Measurements from ENCODE around the gene TRMT6.

The TRMT6 gene

DNA sequence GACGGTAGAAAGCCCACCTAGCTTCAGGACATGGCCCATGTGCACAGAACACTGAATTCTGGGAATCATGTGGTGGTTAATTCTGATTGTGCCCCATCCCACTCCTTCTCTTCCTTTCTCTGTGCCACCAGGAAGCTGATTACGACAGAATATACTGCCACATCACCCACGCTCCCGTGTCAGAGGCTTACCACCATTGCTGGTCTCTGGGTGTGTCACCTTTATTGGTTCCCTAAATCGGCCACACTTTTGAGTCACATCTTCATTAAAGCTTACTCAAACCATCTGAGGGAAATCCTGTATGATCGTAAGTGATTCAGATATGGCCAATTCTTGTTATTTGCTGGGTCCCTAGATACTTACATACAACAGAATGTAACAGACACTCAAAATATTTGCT is 3.1 kb downstream of the TRMT6 start:
- DNase-seq = no peak

DNA sequence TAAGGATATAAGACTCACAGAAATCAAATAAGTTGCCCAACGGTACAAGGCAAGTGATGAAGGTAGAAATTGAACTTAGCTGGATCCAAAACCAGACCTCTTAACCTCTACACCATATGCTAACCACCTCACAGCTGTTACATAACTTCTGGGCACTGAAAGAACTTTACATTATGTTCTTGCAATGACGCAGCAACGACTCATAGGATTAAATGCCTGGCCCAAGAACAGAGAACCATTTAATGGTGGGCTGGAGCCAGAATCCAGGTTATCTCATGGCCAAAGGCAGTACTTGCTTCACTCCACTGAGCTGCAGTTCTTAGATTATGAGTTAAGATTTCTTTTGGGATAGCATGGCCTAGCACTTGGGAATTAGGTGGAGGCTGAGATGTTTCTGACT is 4.4 kb downstream of the TRMT6 start:
- DNase-seq = peak; percentile 76

DNA sequence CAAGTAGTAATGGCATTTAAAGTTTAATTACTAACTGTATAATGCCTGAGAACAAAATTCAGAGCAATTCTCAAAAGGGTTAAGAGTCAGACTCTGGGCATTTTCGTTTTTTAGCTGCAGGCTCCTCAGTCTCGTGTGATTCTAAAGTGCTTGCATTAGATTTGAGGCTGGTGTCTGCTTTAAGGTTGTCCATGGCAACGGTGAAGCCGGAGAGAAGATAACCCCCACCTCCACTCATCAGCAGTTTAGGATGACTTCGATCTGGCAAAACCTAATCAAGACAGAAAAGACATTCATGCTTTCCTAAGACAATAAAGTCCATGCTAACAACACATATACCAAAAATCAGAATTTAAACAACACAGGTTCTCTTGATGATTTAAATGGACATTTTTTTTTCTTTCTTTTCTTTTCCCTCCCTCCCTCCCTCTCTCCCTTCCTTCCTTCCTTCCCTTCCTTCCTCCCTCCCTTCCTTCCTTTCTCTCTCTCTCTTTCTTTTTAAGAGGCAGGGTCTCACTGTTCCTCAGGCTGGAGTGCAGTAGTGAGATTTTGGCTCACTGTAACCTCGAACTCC is 11.8 kb downstream of the TRMT6 start:
- no peak for DNase-seq

DNA sequence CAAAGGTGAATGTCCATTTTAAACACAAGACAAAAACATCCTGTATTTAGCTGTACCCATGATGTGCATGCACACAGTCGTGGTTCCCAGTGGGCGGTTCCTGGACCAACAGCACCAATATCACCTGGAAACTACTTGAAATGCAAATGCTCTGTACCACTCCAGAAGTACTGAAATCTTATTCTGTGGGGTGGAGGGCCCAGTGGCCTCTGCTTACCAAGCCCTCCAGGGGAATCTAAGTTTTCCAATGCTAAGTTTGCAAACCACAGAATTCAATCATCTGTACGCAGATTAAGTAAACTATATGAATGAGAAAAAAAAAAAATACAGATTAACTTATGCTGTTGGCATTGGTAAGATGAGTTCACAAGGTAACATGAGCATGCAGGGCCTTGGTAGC is 14.1 kb downstream of the TRMT6 start:
- DNase-seq = no peak

DNA sequence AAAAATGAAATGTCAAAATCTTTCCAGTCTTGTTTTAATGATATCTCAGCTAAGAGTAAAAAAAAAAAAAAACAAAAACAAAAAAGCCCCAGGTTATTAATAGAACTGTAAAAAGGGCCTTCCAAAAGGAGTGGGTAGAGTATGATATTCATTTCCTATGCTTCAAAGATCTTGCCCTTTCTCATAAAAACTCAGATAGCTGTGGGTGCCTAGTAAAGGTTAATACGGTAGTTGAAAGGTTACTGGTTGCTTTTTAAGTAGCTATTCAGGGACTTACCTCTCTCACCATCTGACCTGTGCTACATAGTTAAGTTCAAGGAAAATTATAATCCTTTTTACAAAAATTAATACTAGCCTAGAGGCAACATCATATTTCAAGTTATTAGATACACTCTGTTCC is 14.9 kb downstream of the TRMT6 start:
- no peak for DNase-seq

DNA sequence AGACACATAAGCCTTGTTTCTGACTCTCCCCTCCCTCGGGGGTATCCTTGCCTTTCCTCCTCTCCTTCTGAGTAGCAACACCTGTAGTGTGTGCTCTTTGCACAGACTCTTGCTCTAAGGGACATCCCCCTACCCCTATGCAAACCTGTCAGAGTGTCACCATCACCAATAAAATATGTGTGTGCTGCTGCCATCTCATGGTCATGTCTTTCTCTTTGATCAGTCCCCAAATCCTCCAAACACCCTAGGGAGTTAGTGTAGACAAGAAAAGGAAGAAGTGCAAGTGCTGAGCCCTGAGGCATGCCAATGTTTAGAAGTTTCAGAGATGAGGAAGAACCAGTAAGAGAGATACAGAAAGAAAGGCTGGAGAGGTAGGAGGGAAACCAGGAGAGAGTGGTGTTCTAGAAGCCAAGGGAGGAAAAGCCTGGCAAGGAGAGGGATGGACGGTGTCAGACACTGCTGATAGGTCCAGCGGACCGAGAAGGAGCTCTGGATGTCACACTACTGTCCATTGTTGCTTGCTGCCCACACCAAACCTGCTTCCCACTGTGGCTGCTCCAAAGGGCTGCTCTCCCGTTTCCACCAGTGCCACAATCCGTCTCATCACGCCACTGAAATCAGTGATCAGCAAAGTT is 16.4 kb downstream of the TRMT6 start:
- DNase-seq = no peak

DNA sequence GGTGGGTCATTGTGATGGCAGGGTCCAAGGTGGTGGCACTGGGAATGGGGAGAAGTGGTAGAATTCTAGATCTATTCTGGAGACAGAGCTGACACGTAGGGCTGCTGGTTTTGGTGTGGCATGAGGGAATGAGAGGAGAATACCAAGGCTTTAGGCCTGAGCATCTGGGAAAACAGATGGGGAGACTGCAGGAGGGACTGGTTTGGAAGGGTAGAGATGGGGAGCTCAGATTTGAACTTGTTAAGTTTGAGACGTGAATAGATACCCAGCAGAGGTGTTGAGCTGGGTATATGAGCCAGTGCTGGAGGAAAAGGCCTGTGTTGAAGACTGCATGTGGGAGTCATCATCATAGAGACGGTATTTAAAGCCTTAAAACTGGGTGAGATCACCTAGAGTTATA is 17.5 kb downstream of the TRMT6 start:
- DNase-seq = no peak

DNA sequence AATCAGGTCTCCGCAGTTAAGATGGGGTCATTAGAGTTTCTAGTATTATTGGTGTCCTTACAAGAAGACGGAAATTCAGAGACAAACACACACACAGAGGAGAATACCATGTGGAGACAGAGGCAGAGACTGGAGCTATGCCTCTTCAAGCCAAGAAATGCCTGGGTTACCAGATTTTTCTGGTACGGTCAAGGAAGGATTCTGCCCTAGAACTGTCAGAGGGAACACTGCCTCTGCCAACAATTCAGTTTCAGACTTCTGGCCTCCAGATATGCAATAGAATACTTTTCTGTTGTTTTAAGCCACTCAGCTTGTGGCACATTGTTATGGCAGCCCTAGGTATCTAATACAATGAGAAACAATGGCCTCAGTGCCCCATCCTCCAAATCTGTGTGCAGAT is 18.9 kb downstream of the TRMT6 start:
- no peak for DNase-seq

DNA sequence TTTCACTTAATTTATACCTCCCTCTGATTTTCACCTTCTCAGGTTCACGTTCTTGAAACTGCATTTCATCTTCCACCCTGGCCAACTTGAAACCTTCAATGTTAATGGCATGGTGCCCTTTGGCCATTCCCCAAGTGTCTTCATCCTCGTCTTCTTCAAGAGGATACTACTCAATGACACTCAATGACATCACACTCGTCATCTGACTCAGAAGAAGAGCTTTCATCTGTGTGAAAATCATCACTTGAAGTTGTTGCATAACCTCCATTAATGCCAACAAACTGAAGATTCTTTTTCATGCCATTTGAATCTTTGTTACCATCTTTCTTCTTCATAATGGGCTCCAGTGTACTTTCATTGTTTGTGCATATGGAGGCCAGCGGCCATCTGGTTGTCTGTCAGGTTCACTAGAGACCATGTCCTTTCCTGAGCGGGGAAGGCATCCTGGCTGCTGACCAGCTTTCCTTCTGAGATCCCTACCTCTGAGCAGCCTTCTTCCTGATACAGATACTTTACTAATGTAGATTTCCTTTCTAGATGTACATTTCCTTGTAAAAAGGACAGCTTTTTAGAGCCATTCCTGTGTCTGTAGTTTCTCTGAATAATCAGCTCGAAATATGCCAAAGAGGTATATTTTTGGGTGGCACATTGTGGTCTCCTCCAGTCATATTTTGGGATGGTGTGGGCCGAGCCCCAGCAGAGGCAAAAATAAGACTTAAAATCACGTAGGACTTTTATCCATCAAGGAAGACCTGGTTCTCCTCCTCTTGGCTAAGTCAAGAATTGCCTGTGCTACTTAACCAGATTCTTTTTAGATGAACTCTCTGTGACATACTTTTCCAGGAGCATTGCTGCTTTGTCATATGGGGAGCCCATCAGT is 21.3 kb downstream of the TRMT6 start:
- no peak for DNase-seq

DNA sequence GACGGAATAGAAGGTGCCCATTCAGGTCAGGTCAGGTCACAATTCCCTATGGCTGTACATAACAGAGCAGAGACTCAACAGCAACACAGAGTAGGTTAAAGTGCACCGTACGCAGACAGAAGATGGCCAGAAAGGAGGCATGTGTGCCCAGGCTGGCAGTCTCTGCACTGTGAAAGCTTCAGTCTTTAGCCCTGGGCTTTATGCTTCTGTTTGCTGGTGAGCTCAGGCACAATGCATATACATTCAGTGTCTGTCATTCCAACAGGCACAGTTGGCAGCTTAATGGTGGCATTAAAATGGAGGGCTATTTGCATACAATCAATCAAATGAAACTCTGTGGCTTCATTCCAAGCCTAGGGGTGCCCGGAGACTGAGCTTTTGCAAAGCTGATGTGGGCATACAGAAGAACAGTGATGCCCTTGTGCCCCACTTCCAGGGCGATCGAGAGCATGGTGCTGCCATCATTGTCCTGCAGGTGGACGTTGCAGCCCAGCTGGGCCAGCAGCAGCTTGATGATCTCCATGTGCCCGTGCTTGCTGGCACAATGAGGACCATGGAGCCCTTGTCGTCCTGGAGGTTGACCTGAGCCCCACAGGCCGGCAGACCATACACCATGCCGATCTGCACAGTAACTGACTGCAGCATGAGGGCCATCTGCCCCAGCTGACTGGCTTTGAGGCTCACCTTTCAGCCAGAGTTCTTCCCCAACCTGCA is 22.4 kb downstream of the TRMT6 start:
- DNase-seq = no peak

DNA sequence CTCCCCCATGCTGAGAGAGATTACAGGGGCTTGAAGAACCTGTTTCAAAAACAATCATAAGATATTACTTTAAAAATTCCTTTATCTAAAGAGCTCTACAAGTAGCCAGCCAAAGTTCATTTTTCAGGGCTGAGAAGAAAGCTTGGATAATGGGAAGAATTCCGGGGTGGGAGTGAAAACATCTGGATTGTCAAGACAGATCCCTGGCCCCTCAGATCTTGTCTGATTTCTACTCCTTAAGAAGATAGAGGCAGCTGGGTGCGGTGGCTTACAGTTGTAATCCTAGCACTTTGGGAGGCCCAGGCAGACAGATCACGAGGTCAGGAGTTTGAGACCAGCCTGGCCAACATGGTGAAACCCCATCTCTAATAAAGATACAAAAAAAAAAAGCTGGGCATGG is 24.8 kb downstream of the TRMT6 start:
- DNase-seq = no peak

DNA sequence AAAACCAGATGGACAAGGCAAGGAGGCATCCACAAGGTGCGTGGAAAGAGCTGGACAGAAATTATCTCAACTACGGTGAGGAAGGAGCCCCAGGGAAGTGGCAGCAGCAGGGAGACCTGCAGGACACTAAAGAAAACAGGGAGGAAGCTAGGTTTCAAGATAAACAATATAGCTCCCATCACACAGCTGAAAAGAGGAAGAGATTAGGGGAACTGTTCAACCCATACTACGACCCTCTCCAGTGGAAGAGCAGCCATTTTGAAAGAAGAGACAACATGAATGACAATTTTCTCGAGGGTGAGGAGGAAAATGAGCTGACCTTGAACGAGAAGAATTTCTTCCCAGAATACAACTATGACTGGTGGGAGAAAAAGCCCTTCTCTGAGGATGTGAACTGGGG is 26.8 kb downstream of the TRMT6 start:
- no peak for DNase-seq

DNA sequence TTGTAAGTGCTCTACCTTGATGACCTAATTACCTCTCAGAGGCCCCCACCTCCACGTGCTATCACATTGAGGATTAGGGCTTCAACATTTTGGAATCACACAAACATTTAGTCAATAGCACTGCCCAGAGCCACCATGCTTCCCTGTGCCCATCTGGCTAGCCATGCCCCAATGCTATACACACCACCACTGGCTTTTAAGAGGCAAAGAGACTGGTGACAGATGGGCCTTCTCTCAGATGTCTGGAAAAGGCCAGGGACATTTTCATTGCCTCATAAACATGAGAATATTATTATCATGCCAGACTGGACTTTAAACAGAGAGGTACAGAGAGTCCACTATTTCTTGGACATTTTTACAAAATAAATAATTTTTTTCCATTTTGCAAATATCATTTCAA is 29.8 kb downstream of the TRMT6 start:
- DNase-seq = no peak

DNA sequence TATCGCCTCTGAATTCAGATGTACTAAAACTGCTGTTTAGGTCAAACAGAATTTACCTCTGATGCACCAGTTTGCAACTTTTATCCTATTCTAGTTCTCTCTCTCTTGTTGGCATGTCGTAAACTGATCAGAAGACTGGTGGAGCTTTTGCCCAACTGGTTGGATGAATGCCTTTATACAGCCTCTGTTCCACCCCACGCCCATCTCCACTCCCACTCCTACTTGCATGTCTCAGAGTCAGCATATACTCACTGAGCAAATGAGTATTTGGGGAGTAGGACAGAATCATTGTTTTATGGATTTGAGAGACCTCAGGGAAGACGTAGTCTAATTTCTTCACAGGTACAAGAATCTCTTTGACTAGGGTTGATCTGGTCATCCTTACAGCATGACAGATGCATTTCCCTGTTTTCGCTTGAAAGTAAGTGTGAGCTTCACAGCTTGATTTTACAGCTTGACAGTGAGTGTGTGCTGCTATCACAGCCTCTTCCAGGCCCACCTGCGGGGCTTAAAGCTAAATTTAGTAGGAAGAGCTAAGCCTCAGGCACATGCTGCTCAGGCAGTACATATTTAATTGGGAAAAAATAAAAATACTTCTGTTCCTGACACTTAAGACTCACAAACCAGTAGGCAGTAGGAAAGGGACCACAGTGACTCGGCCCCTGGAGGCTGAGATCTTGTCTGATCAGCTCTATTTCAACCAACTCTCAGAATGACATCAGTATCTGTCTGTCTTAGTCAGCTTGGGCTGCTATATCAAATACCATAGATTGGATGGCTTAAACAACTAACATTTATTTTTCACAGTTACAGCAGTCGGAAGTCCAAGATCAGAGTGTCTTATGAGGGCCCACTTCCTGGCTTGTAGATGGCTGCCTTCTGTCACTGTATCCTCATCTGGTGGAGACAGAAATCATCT is 30.4 kb downstream of the TRMT6 start:
- no peak for DNase-seq

DNA sequence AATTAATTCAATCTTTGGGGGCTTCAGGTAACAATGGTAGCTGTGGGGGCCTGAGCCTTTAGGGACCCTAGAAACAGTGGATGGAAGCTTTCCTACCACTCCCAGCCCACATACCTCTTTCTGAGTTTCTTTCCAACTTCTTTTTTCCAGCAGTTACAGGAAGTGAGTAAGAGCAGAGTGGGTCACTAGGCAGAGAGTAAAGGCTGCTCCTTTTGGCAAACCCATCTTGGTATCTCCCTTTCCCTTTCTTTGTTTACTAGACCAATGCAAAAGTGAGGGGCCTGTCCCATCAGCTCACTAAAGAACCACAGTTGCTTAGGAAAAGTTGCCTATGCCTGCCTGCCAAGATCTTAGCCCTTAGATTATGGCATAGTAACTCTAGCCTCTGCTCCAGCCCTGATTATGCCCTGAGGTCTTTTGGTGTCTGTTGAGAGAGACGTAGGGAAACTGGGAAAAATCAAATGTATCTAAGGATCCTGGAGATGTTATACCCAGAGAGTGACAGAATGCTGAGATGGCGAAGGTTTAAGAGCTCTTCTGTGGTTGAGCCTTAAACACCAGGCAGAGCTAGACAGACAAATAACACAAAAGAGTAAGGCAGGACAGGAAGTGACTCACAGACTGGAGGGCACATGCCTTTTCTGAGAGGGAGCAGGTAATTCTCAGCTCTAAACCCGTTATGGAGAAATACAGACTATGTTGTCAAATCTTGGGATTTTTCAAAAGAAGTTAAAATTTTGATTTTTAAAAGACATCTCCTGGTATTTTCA is 31.3 kb downstream of the TRMT6 start:
- DNase-seq = peak; percentile 20

DNA sequence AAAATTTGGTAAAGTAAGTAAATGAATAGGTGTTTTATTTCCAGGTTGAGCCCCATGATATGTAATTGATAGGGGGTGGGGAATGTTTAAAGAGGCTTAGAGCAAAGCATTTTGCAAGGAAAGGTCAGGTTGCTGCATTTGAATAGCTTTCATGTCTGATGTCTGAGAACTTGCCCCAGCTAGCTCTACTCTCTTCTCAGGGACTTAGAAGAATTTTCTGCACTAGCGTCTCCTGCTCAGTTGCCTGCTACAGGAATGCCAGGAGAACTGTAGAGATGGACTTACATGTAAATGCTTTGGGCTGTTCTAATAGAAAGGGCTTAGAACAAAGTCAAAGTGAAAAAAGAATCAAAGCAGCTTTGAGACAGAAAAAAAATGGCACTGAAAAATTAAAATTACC is 35.5 kb downstream of the TRMT6 start:
- DNase-seq = no peak

DNA sequence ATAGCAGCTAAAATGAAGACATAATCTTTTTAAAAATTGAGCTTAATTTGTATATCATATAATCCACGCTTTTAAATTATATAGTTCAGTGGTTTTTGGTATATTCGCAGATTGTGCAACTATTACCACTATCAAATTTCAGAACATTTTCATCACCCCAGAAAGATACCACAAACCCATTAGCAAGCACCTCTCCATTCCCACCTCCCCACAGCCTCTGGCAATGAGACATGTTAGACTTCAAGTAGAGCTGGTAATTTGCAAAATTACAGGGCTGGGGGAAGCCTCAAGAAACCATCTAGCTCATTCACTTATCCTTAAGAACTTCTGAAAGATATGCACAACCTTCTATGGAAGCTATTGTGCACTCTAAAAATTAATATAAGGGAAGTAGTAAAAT is 37.2 kb downstream of the TRMT6 start:
- DNase-seq = no peak

DNA sequence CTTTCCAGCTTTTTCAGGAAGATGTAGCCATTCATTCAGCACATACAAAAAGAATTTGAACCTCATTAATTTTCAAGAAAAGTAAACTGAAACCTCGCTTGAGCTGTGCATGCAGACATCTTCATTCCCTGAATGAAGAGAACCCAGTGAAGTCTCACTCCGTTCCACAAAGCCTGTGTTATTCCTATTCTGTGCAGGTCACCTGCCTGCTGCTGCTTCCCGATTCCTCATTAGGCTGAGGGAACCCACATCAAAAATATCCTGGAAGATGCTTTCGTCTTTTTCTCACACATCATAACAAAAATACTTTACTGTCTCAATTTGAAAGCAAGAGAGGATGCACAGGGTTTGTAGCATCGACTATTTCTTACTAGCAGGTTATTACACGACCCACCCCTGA is 40.1 kb downstream of the TRMT6 start:
- DNase-seq = no peak

DNA sequence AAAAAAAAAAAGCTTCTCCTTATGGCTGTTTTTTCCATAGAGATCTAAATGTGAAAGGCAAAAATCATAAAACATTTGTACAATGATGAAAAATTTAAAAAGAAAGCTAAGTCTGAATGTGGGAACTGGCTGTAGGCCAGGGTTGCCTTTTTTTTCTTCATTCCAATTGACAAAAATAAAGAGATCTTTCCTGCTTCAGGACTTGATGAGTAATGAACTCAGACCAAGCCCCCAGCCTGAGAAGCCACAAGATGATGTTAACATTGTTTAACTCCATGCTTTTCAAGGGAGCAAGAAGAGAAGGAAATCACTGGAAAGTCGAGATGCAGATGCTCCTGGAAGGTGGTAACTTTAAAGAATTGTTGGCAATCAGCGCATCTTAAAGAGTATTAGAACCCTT is 41.4 kb downstream of the TRMT6 start:
- no peak for DNase-seq

DNA sequence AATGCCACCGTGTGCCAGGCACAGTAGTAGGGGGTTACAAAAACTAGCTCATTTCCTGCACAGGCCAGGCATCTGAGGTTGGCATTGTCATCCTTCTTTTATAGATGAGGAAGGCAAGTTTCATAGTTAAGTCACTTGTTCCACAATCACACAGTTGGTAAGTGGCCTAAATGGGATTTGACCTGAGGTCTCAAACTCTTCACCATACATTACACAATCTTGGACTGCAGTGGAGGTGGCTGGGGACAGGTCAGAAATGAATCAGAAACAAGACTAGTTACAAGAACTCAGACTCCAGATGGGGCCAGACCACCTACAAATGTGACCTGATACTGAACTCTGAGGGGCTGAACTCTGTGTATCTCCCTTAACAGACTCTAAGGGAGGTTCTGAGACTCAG is 49.4 kb downstream of the TRMT6 start:
- DNase-seq = no peak

DNA sequence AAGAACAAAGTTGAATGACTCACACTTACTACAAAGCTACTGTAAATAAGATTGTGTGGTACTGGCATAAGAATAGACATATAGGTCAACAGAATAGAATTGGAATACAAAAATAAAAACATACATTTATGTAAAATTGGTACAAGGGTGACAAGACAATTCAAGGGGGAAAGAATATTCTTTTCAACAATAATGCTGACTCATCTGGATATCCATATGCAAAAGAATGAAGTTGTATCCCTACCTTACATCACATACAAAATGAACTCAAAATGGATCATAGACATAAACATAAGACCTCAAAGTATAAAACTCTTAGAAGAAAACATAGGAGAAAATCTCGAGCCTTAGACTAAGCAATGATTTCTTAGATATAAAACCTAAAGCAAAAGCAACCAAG is 50.9 kb downstream of the TRMT6 start:
- no peak for DNase-seq

DNA sequence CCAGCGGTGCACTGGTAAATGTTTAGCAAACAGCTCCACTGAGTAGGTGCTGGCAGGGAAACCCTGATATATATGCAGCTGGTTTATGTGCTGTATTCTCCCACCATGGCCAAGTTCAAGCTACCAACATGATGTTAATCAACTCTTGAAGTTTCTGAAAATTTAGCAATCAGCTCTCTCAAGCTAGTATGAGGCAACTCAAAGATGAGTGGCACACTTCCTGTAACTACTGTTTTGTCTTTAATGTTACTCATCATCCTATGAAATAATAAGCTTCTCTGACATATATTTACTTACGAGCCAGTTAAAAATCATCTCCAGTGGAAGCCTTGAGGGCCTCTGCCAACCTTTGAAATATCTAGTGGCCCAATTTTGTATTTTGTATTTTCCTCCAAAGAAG is 54.7 kb downstream of the TRMT6 start:
- DNase-seq = no peak

Data from fibroblast of skin of right biceps (primary cell).